Smooth muscle cell (in vitro differentiated cells): Measurements from ENCODE around the gene ZNF530. TPM values are rescaled to one million over a fixed set of nuclear protein-coding genes. Genes with fewer than 3 reads are reported as not detected.
A peak's percentile ranks its signal among the peaks of the same experiment; 100 is the strongest.

Experiments used
- DNase-seq: peaks from one replicate; lab custom pipeline; 2025; ENCODE audit not compliant: unreplicated experiment; lab: John Stamatoyannopoulos, UW
- H2AFZ ChIP-seq: fragments of 200-600 bp; sonication (generic); 2 replicates; pipeline ENCODE4 v1.6.0; 2016; ENCODE audit warnings: antibody characterized with exemption, low read depth, mild to moderate bottlenecking
- H3F3A ChIP-seq: fragments of 200-600 bp; sonication (generic); 2 replicates; pipeline ENCODE4 v1.6.0; 2017; ENCODE audit warnings: antibody characterized with exemption, low read depth
- H3K27ac ChIP-seq: fragments of 200-600 bp; sonication (generic); 2 replicates; pipeline ENCODE4 v1.5.1; 2016; ENCODE audit warnings: low read depth, mild to moderate bottlenecking
- H3K27me3 ChIP-seq: fragments of 200-600 bp; sonication (generic); 2 replicates; pipeline ENCODE4 v1.6.1; 2016; ENCODE audit warnings: low read depth, mild to moderate bottlenecking
- H3K36me3 ChIP-seq: fragments of 200-600 bp; sonication (generic); 2 replicates; pipeline ENCODE4 v1.5.1; 2016; ENCODE audit warnings: low read depth
- H3K4me1 ChIP-seq: fragments of 200-600 bp; sonication (generic); 2 replicates; pipeline ENCODE4 v1.5.1; 2016; ENCODE audit warnings: low read depth
- H3K4me2 ChIP-seq: fragments of 200-600 bp; sonication (generic); 2 replicates; pipeline ENCODE4 v1.6.0; 2016; ENCODE audit warnings: mild to moderate bottlenecking
- H3K4me3 ChIP-seq: fragments of 200-600 bp; sonication (generic); 2 replicates; pipeline ENCODE4 v1.5.1; 2016; ENCODE audit warnings: mild to moderate bottlenecking
- H3K79me2 ChIP-seq: fragments of 200-600 bp; sonication (generic); 2 replicates; pipeline ENCODE4 v1.6.0; 2016; ENCODE audit warnings: low read depth, mild to moderate bottlenecking
- H3K9ac ChIP-seq: fragments of 200-600 bp; sonication (generic); 2 replicates; pipeline ENCODE4 v1.6.0; 2016; ENCODE audit warnings: low read depth
- H3K9me3 ChIP-seq: fragments of 200-600 bp; sonication (generic); replicated peaks from 2 replicates; pipeline ENCODE4 v1.5.1; 2016; ENCODE audit warnings: low read depth
- H4K20me1 ChIP-seq: fragments of 200-600 bp; sonication (generic); 2 replicates; pipeline ENCODE4 v1.6.0; 2016; ENCODE audit warnings: low read depth
- WGBS: methylation state at CpG from one replicate; pipeline ENCODE4 v1.1.7; 2016; ENCODE audit warnings: low lambda C conversion rate; 5-methylcytosine and 5-hydroxymethylcytosine counted together
- polyA plus RNA-seq: library from polyadenylated mRNA; unstranded; fragments of >200 nt; fragmentation: Nextera tagmentation; extraction: Ambion mirVana; gene quantifications from 2 replicates; pipeline ENCODE4 v1.2.1, GENCODE V29; 2016
- total RNA-seq: library from RNA; depleted of rRNA; stranded (reverse); fragments of >200 nt; gene quantifications from 2 replicates; pipeline ENCODE4 v1.2.3, GENCODE V29; 2014
- TF ChIP-seq, protein P1 (sequence below): fragments of 200-600 bp; sonication (generic); IDR thresholded peaks from 2 replicates; pipeline ENCODE4 v1.5.1; 2017; ENCODE audit warnings: borderline replicate concordance, mild to moderate bottlenecking, antibody characterized with exemption; ENCODE audit not compliant: insufficient read depth, poor library complexity, severe bottlenecking

ZNF530 gene
- total RNA-seq (3.0 and 3.2 TPM in 2 replicates), polyA plus RNA-seq (3.5 and 3.7 TPM in 2 replicates)

DNA sequence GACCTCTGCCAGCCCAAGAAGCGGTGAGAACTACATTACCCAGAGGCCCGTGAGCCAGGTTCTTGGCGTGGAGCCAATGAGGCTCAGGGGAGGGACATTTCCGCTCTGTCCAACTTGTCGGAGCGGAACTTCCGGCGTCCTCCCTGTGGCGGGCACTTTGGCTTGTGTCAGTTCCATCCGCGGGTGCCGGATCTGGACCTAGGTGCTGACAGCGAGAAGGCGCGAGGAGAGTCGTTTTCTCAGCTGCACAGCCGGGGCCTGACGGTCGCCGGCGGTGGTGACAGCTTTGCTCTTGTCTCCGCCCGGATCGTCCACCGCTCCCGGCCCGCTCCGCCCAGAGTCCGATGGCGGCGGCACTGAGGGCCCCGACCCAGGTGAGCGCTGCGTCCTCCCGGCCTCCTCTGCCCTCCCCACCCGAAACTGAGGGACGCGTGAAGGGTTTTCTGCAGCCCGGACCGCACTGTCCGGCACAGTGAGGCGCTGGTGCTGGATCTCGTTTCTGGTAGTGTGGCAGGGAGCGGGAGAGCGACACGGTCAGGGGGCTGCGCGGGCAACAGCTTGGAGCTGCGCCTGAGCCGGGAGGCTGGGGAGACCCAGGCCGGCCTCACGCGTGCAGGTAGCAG, at the start of gene ZNF530:
ZNF530 (plus strand) TSS at position 125 of the 623 bp plus-strand sequence. CDS start 4,461 bp downstream, outside the sequence.
- TF ChIP-seq, protein P1, sequence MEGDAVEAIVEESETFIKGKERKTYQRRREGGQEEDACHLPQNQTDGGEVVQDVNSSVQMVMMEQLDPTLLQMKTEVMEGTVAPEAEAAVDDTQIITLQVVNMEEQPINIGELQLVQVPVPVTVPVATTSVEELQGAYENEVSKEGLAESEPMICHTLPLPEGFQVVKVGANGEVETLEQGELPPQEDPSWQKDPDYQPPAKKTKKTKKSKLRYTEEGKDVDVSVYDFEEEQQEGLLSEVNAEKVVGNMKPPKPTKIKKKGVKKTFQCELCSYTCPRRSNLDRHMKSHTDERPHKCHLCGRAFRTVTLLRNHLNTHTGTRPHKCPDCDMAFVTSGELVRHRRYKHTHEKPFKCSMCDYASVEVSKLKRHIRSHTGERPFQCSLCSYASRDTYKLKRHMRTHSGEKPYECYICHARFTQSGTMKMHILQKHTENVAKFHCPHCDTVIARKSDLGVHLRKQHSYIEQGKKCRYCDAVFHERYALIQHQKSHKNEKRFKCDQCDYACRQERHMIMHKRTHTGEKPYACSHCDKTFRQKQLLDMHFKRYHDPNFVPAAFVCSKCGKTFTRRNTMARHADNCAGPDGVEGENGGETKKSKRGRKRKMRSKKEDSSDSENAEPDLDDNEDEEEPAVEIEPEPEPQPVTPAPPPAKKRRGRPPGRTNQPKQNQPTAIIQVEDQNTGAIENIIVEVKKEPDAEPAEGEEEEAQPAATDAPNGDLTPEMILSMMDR: no peak
- peaks cover 4% of the 10 kb centered on the region for H3K4me1 ChIP-seq
- H3K27me3 ChIP-seq: no peaks in the 10 kb centered on the region
- DNase-seq: peak; percentile 53
- peak within 1 kb of the TSS; percentile 93 for H2AFZ ChIP-seq
- no peaks in the 10 kb centered on the region for H3F3A ChIP-seq
- H4K20me1 ChIP-seq: no peaks in the 10 kb centered on the region
- peak within 1 kb of the TSS; percentile 53 for H3K9ac ChIP-seq
- 2% methylated on average over 52 of the region's 53 CpGs for WGBS
- H3K4me3 ChIP-seq: peak within 1 kb of the TSS; percentile 78
- peaks cover 3% of the 10 kb centered on the region for H3K36me3 ChIP-seq
- H3K27ac ChIP-seq: no peak within 1 kb of the TSS
- no peaks in the 10 kb centered on the region for H3K9me3 ChIP-seq
- peak within 1 kb of the TSS; percentile 88 for H3K4me2 ChIP-seq
- no peaks in the 10 kb centered on the region for H3K79me2 ChIP-seq

DNA sequence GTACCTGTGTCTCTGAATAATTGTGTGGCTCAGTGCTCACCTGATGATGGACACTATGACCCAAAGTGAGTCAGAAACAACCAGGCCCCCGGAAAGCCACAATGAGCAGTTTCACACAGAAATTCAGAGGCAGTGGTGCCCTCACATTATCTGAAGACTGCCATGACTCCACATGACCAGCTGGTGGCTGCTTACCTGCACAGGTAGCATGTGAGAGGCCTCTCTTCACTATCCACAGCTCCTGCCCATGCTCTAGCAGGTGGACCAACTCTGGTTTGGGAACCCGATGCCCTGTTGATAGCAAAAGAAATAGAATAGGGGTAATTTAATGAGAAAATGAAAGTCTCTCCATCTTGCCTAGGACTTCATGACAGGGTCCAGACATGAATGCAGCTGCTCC, 47.3 kb upstream of the ZNF530 start:
- no peaks in the 10 kb centered on the region for H3K4me1 ChIP-seq
- H3K9ac ChIP-seq: no peak overlapping the region
- H3K36me3 ChIP-seq: peaks cover 78% of the 10 kb centered on the region
- no peaks in the 10 kb centered on the region for H4K20me1 ChIP-seq
- H3K27ac ChIP-seq: no peak overlapping the region
- TF ChIP-seq, protein P1: no peak
- peaks cover 18% of the 10 kb centered on the region for H3K9me3 ChIP-seq
- H3F3A ChIP-seq: no peaks in the 10 kb centered on the region
- H3K79me2 ChIP-seq: peaks cover under 1% of the 10 kb centered on the region
- WGBS: 98% methylated on average over 2 of the region's 2 CpGs
- H3K4me3 ChIP-seq: no peak overlapping the region
- no peak overlapping the region for H2AFZ ChIP-seq
- no peaks in the 10 kb centered on the region for H3K27me3 ChIP-seq
- no peak overlapping the region for H3K4me2 ChIP-seq
- no peak for DNase-seq

DNA sequence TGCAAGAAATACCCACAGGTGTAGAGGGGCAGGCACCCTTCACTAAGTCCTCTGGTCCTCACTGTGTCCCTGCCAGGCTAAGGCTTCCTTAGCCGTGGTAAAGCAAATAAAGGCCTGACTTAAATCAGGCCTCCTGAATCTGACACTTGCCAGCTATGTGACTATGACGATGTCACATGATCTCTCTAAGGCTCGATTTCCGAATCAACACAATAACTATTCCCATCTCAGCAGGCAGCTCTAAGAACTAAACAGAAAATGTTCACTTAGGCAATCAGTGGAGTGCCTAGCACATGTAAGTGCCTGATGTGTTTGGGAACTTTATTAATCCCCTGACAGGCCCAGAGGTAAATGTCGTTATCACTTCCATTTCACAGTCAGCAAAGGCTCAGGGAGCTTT, 42.0 kb upstream of the ZNF530 start:
- Histone ChIP-seq H3K36me3 (peaks cover 27% of the 10 kb centered on the region), H3K9ac (no peak overlapping the region), H3K27ac (no peak overlapping the region), H3K27me3 (no peaks in the 10 kb centered on the region), H3K4me3 (no peak overlapping the region), H3K79me2 (peaks cover 21% of the 10 kb centered on the region), H2AFZ (no peak overlapping the region), H3K9me3 (peaks cover 12% of the 10 kb centered on the region), H4K20me1 (no peaks in the 10 kb centered on the region), H3K4me2 (peak overlapping the region; percentile 89), H3F3A (no peaks in the 10 kb centered on the region), H3K4me1 (peaks cover 7% of the 10 kb centered on the region)
- WGBS: 94% methylated on average over 5 of the region's 5 CpGs
- DNase-seq: no peak
- TF ChIP-seq, protein P1: no peak

DNA sequence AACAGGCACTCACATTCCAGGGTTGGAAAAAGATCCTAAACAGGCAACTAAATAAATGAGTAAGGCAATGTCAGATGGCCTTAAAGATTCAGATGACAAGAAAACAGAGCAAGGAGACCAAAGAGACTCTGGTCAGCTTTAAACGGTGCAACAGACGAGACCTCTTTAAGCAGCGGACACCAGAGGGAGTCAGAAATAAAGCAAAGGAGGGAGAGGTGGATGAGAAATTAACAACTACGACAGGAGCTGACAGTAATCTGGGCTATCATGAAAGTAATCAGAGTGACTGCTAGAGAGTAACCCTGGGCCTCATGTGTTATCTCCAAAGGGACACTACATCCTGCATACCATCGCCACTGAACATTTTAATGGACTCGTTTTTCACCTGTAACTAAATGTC, 41.2 kb upstream of the ZNF530 start:
- peaks cover 20% of the 10 kb centered on the region for H3K36me3 ChIP-seq
- peak overlapping the region; percentile 66 for H3K9ac ChIP-seq
- H3K9me3 ChIP-seq: peaks cover 13% of the 10 kb centered on the region
- H3K4me1 ChIP-seq: peaks cover 7% of the 10 kb centered on the region
- H3K4me2 ChIP-seq: peak overlapping the region; percentile 89
- no peak overlapping the region for H3K27ac ChIP-seq
- 47% methylated on average over 6 of the region's 6 CpGs for WGBS
- no peak for DNase-seq
- H2AFZ ChIP-seq: no peak overlapping the region
- H3K27me3 ChIP-seq: no peaks in the 10 kb centered on the region
- H4K20me1 ChIP-seq: no peaks in the 10 kb centered on the region
- H3K4me3 ChIP-seq: peak overlapping the region; percentile 80
- H3K79me2 ChIP-seq: peaks cover 21% of the 10 kb centered on the region
- TF ChIP-seq, protein P1: no peak
- H3F3A ChIP-seq: no peaks in the 10 kb centered on the region
